Measurements from ENCODE around the gene MACROD2.

The MACROD2 gene

GRCh38 chr20:15317546-15318232 is 1322.4 kb downstream of the MACROD2 start:
- H3K9me3 ChIP-seq (ENCODE audit: control insufficient read depth, low read length) = no peaks in the 10 kb centered on the region
- H3K79me2 ChIP-seq = no peaks in the 10 kb centered on the region
- no peaks in the 10 kb centered on the region for H3K36me3 ChIP-seq (ENCODE audit: control insufficient read depth, insufficient read depth, low read length)
- no peak overlapping the region for H3K27ac ChIP-seq
- no peaks in the 10 kb centered on the region for H3K27me3 ChIP-seq (ENCODE audit: control insufficient read depth, insufficient read depth, low read length)
- H3K4me1 ChIP-seq = no peaks in the 10 kb centered on the region
- H3K4me2 ChIP-seq (ENCODE audit: low read length) = no peak overlapping the region
- no peak overlapping the region for H3K4me3 ChIP-seq (ENCODE audit: low read depth, low read length)
- no peak for TF ChIP-seq CTCF (IDR thresholded peaks at IDR 0.05)
- H3K9ac ChIP-seq = no peak overlapping the region
- H2AFZ ChIP-seq = no peak overlapping the region

GRCh38 chr20:15318682-15319081 is 1323.4 kb downstream of the MACROD2 start:
- no peak overlapping the region for H3K4me2 ChIP-seq (ENCODE audit: low read length)
- H3K9ac ChIP-seq = no peak overlapping the region
- no peaks in the 10 kb centered on the region for H3K9me3 ChIP-seq (ENCODE audit: control insufficient read depth, low read length)
- H3K4me3 ChIP-seq (ENCODE audit: low read depth, low read length) = no peak overlapping the region
- H3K36me3 ChIP-seq (ENCODE audit: control insufficient read depth, insufficient read depth, low read length) = no peaks in the 10 kb centered on the region
- no peak overlapping the region for H2AFZ ChIP-seq
- no peaks in the 10 kb centered on the region for H3K27me3 ChIP-seq (ENCODE audit: control insufficient read depth, insufficient read depth, low read length)
- no peak overlapping the region for H3K27ac ChIP-seq
- TF ChIP-seq CTCF (IDR thresholded peaks at IDR 0.05) = no peak
- no peaks in the 10 kb centered on the region for H3K4me1 ChIP-seq
- no peaks in the 10 kb centered on the region for H3K79me2 ChIP-seq

- Histone ChIP-seq H2AFZ (no peak overlapping the region), H3K4me2 (ENCODE audit: low read length) (no peak overlapping the region)
These were observed 1324.1 kb downstream of the MACROD2 start for GRCh38 chr20:15319439-15319838.

GRCh38 chr20:15320941-15321340 is 1325.6 kb downstream of the MACROD2 start:
- Histone ChIP-seq H3K79me2 (no peaks in the 10 kb centered on the region), H3K4me3 (ENCODE audit: low read depth, low read length) (no peak overlapping the region), H3K9me3 (ENCODE audit: control insufficient read depth, low read length) (no peaks in the 10 kb centered on the region), H3K9ac (no peak overlapping the region), H3K4me2 (ENCODE audit: low read length) (no peak overlapping the region), H2AFZ (no peak overlapping the region), H3K27me3 (ENCODE audit: control insufficient read depth, insufficient read depth, low read length) (no peaks in the 10 kb centered on the region), H3K4me1 (no peaks in the 10 kb centered on the region), H3K36me3 (ENCODE audit: control insufficient read depth, insufficient read depth, low read length) (no peaks in the 10 kb centered on the region), H3K27ac (no peak overlapping the region)
- TF ChIP-seq CTCF (IDR thresholded peaks at IDR 0.05) = no peak

More at GRCh38 chr20:15319439-15319838, 1324.1 kb downstream of the MACROD2 start:
- Histone ChIP-seq H3K9me3 (ENCODE audit: control insufficient read depth, low read length) (no peaks in the 10 kb centered on the region), H3K79me2 (no peaks in the 10 kb centered on the region), H3K27me3 (ENCODE audit: control insufficient read depth, insufficient read depth, low read length) (no peaks in the 10 kb centered on the region), H3K4me3 (ENCODE audit: low read depth, low read length) (no peak overlapping the region), H3K4me1 (no peaks in the 10 kb centered on the region), H3K27ac (no peak overlapping the region), H3K36me3 (ENCODE audit: control insufficient read depth, insufficient read depth, low read length) (no peaks in the 10 kb centered on the region), H3K9ac (no peak overlapping the region)
- no peak for TF ChIP-seq CTCF (IDR thresholded peaks at IDR 0.05)

GRCh38 chr20:15327123-15327522 is 1331.8 kb downstream of the MACROD2 start:
- H3K27ac ChIP-seq = no peak overlapping the region
- no peaks in the 10 kb centered on the region for H3K79me2 ChIP-seq

More at GRCh38 chr20:15327123-15327522, 1331.8 kb downstream of the MACROD2 start:
- Histone ChIP-seq H3K4me1 (no peaks in the 10 kb centered on the region), H3K27me3 (ENCODE audit: control insufficient read depth, insufficient read depth, low read length) (no peaks in the 10 kb centered on the region), H3K4me2 (ENCODE audit: low read length) (no peak overlapping the region), H2AFZ (no peak overlapping the region), H3K9ac (no peak overlapping the region), H3K9me3 (ENCODE audit: control insufficient read depth, low read length) (no peaks in the 10 kb centered on the region), H3K36me3 (ENCODE audit: control insufficient read depth, insufficient read depth, low read length) (no peaks in the 10 kb centered on the region), H3K4me3 (ENCODE audit: low read depth, low read length) (no peak overlapping the region)
- no peak for TF ChIP-seq CTCF (IDR thresholded peaks at IDR 0.05)

Data from parathyroid adenoma (tissue), 2 donors.